ENCODE measurements around the gene RAB4B. TPM values are rescaled to one million over a fixed set of nuclear protein-coding genes. Genes with fewer than 3 reads are reported as not detected.
A peak's percentile ranks its signal among the peaks of the same experiment; 100 is the strongest.
"Not testable (repeated sequence)": the region's sequence is repeated elsewhere in the genome, so short reads cannot be mapped to it uniquely, and the experiment has no call there.

RAB4B gene, protein sequence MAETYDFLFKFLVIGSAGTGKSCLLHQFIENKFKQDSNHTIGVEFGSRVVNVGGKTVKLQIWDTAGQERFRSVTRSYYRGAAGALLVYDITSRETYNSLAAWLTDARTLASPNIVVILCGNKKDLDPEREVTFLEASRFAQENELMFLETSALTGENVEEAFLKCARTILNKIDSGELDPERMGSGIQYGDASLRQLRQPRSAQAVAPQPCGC
- 8.6 TPM for total RNA-seq

DNA sequence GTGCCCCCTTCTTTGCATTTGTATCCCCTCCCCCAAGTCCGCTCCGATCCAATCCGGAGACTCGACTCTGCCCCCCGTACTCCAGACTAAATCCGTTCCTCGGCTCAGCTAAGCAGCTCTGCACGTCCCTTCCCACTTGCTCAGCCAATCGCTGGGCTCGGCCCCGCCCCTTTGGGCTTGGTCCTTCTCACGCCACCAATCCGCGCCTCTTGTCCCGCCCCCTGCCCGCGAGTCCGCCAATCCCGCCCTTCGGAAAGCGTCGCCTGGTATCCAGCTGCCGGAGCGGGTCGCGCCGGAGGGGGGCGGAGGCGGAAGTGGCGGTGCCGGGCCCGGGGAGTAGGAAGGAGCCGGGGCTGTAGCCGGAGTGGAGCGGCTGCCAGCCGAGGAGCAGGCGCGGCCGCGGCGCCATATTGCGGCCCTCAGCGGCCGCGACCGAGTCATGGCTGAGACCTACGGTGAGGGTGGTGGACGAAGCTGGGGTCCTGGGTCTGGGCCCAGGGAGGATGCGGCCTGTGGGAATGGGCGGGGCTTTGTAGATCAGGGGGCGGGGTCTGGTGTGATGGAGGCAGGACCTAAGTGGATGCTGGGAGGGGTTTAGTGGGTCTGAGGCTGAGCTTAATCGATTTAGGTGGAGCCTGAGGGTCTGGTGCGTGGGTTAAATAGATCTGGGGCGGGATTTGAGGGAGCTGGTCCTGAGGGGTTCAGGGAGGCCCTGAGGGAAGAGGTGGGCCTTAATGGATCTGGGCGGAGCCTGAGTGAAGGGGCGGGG lies at the start of gene RAB4B:
RAB4B (plus strand) TSS at position 311 of the 769 bp plus-strand sequence; CDS start at position 440, 129 bp downstream.
- peak; percentile 99 for DNase-seq

DNA sequence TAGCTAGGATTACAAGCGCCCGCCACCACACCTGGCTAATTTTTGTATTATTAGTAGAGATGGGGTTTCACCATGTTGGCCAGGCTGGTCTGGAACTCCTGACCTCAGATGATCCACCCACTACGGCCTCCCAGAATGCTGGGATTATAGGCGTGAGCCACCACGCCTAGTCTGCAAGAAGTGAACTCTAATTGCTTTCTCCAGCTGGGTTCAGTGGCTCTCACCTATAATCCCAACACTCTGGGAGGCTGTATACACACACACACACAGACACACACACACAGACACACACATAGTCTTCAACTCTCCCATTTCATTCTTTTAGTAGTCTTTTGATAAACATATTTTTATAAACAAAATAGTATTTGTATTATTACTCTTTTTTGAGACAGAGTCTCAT lies 48.0 kb upstream of the RAB4B start:
- DNase-seq = not testable (repeated sequence)

DNA sequence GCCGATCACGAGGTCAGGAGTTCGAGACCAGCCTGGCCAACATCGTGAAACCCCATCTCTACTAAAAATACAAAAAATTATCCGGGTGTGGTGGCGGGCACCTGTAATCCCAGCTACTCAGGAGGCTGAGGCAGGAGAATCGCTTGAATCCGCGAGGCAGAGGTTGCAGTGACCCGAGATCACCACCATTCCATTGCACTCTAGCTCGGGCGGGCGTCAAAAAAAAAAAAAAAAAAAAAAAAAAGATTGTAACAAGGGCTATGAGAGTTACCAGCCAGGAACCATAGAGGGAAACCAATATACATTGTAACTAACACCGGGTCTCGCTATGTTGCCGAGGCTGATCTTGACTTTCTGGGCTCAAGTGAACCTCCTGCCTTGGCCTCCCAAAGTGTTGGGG lies 45.7 kb upstream of the RAB4B start:
- DNase-seq = not testable (repeated sequence)

DNA sequence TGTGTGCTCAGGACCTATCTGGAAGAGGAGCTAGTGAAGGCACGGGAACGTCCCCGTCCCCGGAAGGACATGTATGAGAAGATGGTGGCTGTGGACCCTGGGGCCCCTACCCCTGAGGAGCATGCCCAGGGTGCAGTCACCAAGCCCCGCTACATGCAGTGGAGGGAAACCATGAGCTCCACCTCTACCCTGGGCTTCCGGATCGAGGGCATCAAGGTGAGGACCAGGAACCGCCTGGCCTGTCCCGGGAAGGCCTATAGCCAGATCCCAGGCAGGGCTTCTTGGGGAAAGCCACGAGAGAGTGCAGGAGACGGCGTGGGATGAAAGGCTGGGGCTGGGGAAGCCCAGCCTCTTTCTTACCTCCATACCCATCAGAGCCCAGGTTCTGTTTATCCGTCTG lies 44.9 kb upstream of the RAB4B start:
- no peak for DNase-seq

DNA sequence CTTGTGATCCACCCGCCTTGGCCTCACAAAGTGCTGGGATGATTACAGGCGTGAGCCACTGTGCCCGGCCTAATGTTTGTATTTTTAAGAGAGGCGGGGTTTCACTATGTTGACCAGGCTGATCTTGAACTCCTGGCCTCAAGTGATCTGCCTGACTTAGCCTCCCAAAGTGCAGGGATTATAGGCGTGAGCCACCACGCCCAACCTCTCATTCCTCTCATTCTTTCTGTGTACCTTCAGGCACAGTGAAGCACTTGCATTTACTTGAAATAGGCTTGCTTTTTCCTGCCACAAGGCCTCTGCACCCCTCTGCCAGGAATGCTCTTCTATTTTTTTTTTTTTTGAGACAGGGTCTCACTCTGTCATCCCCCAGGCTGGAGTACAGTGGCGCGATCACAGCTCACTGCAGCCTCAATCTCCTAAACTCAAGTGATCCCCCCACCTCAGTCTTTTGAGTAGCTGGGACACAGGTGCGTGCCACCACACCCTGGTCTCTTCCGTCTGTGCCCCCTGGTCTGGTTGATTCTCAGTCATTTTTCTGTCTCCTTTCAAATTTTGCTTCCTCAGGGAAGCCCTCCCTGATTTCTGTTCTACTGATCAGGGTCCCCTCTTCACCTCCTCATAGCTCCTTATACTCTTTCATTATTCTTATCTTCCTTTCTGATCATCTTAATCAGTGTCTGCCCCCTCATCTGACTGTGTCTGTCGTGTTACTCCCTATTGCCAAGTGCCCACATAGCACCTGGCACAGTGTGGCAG lies 42.9 kb upstream of the RAB4B start:
- DNase-seq = no peak

DNA sequence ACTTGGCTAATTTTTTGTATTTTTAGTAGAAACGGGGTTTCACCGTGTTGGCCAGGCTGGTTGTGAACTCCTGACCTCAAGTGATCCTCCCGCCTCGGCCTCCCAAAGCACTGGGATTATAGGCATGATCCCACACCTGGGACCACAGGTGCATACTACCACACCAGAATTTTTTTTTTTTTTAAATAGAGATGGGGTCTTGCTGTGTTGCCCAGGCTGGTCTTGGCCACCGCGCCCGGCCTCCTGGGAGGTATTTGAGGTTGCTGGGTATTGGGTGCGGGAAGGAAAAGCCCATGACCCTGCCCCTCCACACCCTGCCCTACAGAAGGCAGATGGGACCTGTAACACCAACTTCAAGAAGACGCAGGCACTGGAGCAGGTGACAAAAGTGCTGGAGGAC lies 41.4 kb upstream of the RAB4B start:
- no peak for DNase-seq

DNA sequence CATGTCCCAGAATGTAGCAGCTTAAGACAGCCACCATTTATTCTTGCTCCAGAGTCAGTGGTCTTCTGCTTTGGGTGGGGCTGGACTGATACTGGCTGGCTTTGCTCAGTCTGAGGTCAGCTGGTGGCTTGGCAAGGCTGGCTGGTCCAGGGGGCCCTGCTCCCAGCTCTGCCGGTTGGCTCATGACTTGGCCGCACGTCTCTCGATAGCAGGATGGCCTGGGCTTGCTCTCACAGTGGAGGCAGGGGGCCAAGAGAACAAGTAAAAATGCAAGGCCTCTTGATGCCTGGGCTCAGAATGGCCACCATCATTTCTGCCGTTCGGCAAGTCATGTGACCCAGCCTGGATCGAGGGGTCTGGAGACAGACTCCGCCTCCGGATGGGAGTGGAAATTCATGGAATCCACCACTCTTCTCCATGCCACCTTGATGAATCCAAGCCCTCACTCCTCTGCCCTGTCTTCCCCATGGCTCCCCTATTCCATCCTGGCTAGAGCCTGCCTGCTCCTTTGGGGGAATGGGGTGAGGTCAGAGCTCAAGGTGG lies 40.9 kb upstream of the RAB4B start:
- DNase-seq = no peak

DNA sequence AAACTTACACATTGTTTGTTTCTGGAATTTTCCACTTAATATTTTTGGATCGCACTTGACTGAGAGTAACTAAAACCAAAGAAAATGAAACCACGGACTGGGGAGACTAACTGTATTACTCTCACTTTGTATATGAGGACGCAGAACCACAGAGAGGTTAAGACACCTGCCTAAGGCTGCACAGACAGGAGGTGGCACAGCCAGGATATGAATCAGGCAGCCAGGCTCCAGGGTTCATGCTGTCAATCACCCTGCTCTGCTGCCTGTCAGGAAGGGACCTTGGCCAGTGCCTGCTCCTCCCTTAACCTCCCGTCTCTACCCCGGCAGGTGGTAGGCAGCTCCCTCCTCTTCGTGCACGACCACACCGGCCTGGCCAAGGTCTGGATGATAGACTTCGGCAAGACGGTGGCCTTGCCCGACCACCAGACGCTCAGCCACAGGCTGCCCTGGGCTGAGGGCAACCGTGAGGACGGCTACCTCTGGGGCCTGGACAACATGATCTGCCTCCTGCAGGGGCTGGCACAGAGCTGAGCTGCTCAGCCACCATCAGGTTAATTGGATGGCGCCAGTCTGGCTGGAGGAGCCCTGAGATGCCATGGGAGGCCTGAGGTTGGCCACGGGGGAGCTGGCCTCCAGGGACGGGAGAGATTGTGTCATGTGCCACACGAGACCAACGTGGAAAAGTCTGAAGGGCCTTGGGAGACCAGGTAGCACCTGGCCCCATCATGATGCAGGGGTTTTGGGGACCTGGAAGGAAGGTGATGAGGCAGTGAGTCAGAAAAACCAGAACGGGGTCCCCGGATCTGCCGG lies 38.8 kb upstream of the RAB4B start:
- no peak for DNase-seq

DNA sequence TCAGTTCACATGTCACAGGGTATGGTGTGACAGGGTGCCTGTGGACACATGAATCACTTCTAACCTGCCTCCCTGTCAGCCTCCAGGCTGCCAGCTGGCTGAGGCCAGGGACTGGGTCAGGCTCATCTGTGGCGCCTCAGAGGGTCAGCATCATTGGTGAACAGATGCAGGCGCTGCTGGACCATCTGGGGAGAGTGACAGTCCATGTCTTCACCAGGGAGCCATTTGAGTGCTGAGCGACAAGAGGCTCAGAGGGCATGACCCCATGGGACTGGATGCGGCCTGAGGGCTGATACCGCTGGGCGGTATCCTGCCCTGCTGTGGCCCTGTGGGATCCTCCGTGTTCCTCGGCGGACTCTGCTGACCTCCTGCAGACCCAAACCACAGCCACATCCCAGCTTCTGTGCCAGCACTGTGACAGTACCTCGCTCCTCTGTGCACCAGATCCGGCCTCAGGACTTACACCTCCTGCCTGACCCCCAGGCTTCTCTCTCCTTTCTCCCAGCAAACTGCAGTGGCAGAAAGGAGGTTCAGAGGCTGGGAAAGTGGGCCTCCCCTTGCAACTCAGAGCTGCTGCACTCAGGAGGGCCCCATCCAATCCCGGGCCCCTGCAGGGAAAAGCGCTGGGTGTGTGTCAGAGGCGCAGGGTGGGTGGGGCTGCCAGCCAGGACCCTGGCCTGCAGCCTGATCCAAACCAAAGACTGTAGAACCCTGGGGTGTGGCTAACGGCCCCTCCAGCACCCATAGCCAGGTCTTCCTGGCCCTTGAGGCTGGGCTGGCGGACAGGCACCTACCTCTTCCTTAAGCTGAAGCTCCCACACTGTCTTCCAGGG lies 38.0 kb upstream of the RAB4B start:
- DNase-seq = no peak

DNA sequence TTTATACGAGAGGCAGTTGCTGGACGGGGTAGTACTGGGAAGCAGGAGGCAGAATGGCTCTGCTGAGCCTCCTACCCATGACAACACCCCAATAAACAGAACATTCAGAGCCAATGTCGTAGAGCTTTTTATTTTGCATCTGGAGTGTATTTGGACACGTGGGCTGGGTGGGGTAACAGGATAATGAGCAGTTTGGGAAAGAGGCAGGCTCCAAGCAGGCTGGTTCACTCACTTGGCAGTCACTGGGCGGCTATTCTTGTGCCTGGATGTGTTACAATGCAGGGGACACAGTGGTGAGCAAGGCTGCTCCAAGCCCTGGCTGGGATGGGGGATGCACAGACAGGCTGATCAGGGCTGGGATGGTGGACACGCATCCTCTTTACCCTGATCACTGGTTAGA lies 37.3 kb upstream of the RAB4B start:
- peak; percentile 72 for DNase-seq

DNA sequence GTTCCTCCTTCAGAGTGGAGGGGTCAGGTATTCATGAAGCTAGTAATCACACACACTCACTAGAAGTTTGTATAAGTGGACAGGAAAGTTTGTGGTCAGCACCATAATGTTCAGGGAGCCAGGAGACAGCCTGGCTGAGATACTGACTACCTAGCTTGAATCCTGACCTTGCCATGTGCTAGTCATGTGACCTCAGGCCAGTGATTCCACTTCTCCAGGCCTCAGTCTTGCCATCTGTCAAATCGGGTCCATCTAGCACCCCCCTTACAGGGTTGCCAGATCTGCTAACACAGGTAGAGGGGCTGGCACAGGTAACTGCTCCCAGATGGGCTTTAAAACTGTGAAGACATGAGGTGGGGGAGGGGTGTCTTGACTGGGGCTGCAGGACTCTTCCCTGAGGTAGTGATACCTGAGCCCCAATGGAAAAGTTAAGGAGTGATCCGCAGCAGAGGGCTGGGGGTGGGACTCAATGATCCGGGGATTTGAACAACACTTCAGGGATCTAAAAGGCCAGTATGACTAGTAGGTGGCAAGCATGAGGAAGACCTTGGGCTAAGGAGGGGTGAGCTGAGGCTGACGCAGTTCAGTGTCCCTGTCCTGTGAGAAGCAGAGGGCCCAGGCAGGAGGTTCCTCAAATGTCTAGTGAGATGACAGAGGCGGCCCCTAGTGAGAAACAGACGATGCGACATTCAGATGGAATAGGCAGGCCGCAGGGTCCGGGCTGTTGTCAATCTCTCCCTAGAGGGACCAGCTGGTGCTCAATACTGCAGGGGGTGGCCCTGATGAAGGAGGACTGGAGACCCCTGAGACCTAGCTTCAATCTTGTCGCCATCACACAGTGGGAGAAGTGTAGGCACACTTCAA lies 36.3 kb upstream of the RAB4B start:
- no peak for DNase-seq

DNA sequence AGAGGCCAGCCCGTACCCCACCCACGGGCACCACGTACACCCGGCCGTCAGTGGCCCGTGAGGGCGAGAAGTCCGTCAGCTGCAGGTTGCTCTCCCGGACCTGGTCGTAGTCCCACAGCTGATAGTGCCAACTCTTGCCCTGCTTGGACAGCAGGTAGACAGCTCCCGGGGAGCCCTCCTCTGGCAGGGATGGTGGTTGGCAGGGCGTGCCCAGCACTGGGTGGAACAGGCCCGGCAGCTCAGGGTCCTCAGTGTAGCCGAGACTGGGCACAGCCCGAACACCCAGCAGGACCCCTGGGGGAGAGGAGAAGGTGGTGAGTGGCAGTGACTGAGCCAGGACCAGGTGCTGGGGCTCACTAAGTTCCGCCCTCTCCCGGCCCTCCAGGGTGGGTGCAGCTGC lies 35.6 kb upstream of the RAB4B start:
- no peak for DNase-seq

DNA sequence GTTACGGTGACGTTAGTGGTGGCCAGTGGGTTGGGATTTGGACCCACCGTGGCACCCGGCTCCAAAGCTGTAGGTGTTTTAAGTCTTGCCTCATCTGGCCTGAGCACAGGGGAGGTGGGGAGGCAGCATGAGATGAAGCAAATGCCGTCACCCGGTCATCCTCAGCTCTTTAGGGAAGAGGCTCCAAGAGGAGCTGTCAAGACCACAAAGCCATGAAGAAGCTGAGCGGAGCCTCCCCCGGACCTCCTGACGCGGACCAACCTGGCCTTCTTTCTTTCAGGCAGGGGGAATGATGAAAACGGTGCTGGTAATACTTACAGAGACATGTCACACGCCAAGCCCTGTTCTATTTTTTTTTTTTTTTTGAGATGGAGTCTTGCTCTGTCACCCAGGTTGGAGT lies 35.2 kb upstream of the RAB4B start:
- no peak for DNase-seq

DNA sequence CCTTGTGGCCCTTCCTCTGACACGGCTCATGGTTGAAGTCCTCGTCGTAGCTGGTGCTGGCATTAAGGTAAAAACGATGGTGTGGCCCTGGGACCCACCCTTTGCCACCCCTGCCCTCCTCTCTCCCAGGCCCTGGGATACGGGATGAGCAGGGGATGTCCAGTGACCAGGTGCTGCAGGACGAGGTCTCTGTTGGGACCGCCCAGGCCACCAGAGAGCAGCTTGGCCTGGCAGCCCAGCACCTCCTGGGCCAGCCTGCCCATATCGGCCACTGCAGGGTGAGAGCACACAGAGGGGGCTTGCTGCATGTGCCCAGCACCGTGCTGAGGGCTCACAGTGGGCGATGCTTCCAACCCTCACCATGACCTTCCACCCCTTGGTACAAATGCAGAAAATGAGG lies 34.1 kb upstream of the RAB4B start:
- no peak for DNase-seq

DNA sequence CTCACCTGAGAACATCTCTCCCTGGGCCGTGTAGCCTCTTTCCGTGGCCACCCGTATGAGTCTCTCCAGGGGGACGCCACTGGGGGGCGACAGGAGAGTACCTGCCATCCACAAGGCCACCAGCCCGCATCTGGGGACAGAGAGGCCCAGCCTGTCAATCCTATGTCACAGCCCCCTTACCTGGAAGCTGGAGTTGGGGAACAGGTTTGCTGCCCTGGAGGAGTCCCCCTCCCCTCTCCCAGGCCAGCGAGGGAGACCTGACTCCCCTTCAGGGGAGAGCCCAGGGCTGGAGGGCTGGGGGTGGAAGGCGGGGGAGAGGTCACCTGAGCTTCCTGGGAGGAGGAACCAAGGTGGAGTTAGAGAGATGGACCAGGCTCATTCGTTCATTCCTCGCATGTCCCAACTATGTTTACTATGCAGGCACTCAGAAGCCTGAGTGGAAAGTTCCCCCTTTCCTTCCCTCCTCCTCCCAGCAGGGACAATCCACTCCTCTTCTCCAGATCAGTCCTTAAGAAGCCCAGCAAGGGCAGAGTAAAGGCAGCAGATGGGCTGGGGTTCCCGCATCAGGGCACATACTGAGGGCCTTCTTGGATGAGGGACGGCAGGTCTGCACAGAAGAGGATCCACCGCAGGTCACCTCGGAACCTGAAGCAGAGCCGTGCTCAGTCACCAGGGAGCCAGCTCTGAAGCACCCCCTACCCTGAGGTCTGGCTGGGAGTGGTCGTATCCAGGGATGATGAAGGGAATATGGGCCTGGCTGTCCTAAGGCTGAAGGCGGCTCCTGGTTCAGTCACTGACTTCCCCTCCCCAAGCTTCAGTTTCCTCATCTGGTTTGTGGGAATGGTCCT lies 33.3 kb upstream of the RAB4B start:
- DNase-seq = no peak

DNA sequence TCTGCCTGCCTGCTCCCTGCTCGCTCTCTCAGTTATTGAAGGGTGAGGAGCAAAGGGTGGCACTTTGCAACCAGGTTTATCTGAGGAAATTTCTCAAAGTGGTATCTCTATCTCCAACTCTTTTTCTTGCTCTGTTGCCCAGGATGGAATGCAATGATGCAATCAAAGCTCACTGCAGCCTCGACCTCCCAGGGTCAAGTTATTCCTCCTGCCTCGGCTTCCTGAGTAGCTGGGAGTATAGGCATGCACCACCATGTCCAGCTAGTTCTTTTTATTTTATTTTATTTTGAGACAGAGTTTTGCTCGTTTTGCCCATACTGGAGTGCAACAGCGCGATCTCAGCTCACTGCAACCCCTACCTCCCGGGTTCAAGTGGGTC lies 32.7 kb upstream of the RAB4B start:
- DNase-seq = no peak

DNA sequence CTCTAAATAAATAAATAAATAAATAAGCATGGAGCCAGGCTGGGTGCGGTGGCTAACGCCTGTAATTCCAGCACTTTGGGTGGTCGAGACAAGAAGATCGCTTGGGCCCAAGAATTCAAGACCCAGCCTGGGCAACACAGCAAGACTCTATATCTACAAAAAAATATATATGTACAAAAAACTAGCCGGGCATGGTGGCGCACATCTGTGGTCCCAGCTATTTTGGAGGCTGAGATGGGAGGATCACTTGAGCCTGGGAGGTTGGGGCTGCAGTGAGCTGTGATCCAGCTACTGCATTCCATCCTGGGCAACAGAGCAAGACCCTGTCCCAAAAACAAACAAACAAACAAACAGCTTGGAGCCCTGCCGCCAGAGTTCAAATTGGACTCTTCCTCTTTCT lies 30.5 kb upstream of the RAB4B start:
- no peak for DNase-seq

DNA sequence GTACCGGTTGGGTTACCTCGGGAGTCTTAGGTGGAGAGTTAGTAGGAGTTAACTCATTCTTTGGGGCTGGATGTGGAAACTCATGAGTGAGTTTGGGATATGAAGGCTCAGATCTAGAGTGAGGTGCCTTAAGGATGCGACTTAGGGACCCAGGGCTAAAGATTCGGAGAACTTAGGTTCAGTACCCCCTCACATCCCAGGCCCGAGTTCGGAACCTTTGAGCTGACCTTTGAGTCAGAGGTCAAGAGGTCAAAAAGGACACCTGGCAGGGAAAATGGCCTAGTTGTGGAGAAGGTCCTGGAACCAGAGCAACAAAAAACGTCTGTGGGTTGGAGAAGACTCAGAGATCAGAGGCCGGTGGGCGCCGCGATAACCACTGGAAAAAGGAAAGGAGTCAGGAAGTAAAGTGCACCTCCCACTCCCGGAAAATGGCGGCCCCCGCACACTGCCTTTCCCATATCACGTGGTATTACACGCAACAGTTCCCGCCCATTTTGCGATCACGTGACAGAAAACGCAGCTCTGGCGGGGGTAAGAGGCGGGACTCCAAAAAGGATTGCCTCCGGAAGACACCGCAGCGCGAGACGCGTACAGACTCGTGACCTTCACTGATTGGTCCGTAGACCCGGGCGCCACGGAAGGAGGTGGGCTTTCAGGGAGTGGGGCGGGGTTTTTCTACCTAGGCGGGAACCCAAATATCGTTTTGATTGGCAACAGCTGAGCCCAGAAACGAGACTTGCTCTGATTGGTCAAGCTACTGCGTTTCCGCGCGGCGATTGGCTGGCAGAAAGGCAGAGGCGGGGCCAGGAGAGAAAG lies 27.8 kb upstream of the RAB4B start, which contains the start of gene ACTMAP:
ACTMAP (minus strand) TSS at position 420 of the 816 bp plus-strand sequence. CDS start 674 bp downstream, outside the sequence.
- DNase-seq = peak; percentile 100

Data from occipital lobe (tissue), 2 donors.